Smooth muscle cell (in vitro differentiated cells): ENCODE results near the gene KRT222. TPM values are rescaled to one million over a fixed set of nuclear protein-coding genes. Genes with fewer than 3 reads are reported as not detected.

Experiments used
- DNase-seq: peaks from one replicate; lab custom pipeline; 2025; ENCODE audit not compliant: unreplicated experiment; lab: John Stamatoyannopoulos, UW
- H2AFZ ChIP-seq: fragments of 200-600 bp; sonication (generic); 2 replicates; pipeline ENCODE4 v1.6.0; 2016; ENCODE audit warnings: antibody characterized with exemption, low read depth, mild to moderate bottlenecking
- H3F3A ChIP-seq: fragments of 200-600 bp; sonication (generic); 2 replicates; pipeline ENCODE4 v1.6.0; 2017; ENCODE audit warnings: antibody characterized with exemption, low read depth
- H3K27ac ChIP-seq: fragments of 200-600 bp; sonication (generic); 2 replicates; pipeline ENCODE4 v1.5.1; 2016; ENCODE audit warnings: low read depth, mild to moderate bottlenecking
- H3K27me3 ChIP-seq: fragments of 200-600 bp; sonication (generic); 2 replicates; pipeline ENCODE4 v1.6.1; 2016; ENCODE audit warnings: low read depth, mild to moderate bottlenecking
- H3K36me3 ChIP-seq: fragments of 200-600 bp; sonication (generic); 2 replicates; pipeline ENCODE4 v1.5.1; 2016; ENCODE audit warnings: low read depth
- H3K4me1 ChIP-seq: fragments of 200-600 bp; sonication (generic); 2 replicates; pipeline ENCODE4 v1.5.1; 2016; ENCODE audit warnings: low read depth
- H3K4me2 ChIP-seq: fragments of 200-600 bp; sonication (generic); 2 replicates; pipeline ENCODE4 v1.6.0; 2016; ENCODE audit warnings: mild to moderate bottlenecking
- H3K4me3 ChIP-seq: fragments of 200-600 bp; sonication (generic); 2 replicates; pipeline ENCODE4 v1.5.1; 2016; ENCODE audit warnings: mild to moderate bottlenecking
- H3K79me2 ChIP-seq: fragments of 200-600 bp; sonication (generic); 2 replicates; pipeline ENCODE4 v1.6.0; 2016; ENCODE audit warnings: low read depth, mild to moderate bottlenecking
- H3K9ac ChIP-seq: fragments of 200-600 bp; sonication (generic); 2 replicates; pipeline ENCODE4 v1.6.0; 2016; ENCODE audit warnings: low read depth
- H3K9me3 ChIP-seq: fragments of 200-600 bp; sonication (generic); replicated peaks from 2 replicates; pipeline ENCODE4 v1.5.1; 2016; ENCODE audit warnings: low read depth
- H4K20me1 ChIP-seq: fragments of 200-600 bp; sonication (generic); 2 replicates; pipeline ENCODE4 v1.6.0; 2016; ENCODE audit warnings: low read depth
- WGBS: methylation state at CpG from one replicate; pipeline ENCODE4 v1.1.7; 2016; ENCODE audit warnings: low lambda C conversion rate; 5-methylcytosine and 5-hydroxymethylcytosine counted together
- polyA plus RNA-seq: library from polyadenylated mRNA; unstranded; fragments of >200 nt; fragmentation: Nextera tagmentation; extraction: Ambion mirVana; gene quantifications from 2 replicates; pipeline ENCODE4 v1.2.1, GENCODE V29; 2016
- total RNA-seq: library from RNA; depleted of rRNA; stranded (reverse); fragments of >200 nt; gene quantifications from 2 replicates; pipeline ENCODE4 v1.2.3, GENCODE V29; 2014
- TF ChIP-seq, protein P1 (sequence below): fragments of 200-600 bp; sonication (generic); IDR thresholded peaks from 2 replicates; pipeline ENCODE4 v1.5.1; 2017; ENCODE audit warnings: borderline replicate concordance, mild to moderate bottlenecking, antibody characterized with exemption; ENCODE audit not compliant: insufficient read depth, poor library complexity, severe bottlenecking

KRT222 gene
- total and polyA plus RNA-seq, 2 experiments from 2014 or later = not detected

DNA sequence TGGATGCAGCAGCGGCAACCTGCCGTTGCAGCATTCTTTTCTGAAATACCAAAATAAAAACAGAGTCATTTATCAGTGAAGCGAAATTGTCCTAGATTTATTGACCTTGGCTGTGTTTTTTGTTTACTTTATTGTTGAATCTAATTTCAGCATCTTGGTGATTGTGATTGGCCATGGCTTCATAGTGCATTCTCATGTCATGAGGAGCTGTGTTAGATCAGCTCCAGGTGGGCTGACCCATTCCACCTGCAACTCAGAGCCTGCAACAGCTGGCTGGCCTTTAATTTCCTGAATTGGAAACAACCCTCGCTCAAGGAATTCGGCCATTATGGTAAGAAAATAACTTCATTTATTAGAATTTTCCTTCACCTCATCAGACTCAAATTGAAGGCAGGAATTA, 22.1 kb upstream of the KRT222 start:
- no peaks in the 10 kb centered on the region for H4K20me1 ChIP-seq
- no peak overlapping the region for H3K9ac ChIP-seq
- DNase-seq = no peak
- no peak overlapping the region for H3K27ac ChIP-seq
- no peaks in the 10 kb centered on the region for H3F3A ChIP-seq
- no peaks in the 10 kb centered on the region for H3K36me3 ChIP-seq
- no peaks in the 10 kb centered on the region for H3K9me3 ChIP-seq
- H3K27me3 ChIP-seq = peaks cover 14% of the 10 kb centered on the region
- 95% methylated on average over 5 of the region's 5 CpGs for WGBS
- no peaks in the 10 kb centered on the region for H3K4me1 ChIP-seq
- no peaks in the 10 kb centered on the region for H3K79me2 ChIP-seq
- H2AFZ ChIP-seq = no peak overlapping the region
- no peak overlapping the region for H3K4me2 ChIP-seq
- TF ChIP-seq, protein P1, sequence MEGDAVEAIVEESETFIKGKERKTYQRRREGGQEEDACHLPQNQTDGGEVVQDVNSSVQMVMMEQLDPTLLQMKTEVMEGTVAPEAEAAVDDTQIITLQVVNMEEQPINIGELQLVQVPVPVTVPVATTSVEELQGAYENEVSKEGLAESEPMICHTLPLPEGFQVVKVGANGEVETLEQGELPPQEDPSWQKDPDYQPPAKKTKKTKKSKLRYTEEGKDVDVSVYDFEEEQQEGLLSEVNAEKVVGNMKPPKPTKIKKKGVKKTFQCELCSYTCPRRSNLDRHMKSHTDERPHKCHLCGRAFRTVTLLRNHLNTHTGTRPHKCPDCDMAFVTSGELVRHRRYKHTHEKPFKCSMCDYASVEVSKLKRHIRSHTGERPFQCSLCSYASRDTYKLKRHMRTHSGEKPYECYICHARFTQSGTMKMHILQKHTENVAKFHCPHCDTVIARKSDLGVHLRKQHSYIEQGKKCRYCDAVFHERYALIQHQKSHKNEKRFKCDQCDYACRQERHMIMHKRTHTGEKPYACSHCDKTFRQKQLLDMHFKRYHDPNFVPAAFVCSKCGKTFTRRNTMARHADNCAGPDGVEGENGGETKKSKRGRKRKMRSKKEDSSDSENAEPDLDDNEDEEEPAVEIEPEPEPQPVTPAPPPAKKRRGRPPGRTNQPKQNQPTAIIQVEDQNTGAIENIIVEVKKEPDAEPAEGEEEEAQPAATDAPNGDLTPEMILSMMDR = no peak
- H3K4me3 ChIP-seq = no peak overlapping the region

DNA sequence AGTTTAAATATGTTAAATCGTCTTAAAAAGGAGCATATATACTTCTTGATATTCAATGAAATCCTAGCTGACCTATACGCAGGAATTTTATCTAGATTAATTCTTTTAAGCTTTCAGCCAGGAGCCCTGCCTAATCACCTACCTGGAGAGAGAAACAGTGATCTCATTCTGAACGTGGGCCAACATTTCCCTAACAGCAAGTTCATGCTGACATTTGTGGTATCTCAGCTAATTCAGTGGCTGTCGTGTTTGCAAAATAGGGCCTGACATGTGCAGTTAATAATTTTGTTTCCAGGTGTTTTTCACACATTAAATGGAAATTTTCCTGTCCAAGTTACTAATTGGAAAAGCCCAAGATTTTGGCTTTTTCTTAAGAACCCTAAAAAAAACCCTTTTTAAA, 21.2 kb upstream of the KRT222 start:
- DNase-seq = no peak
- Histone ChIP-seq H3F3A (no peaks in the 10 kb centered on the region), H3K36me3 (no peaks in the 10 kb centered on the region), H2AFZ (no peak overlapping the region), H3K9ac (no peak overlapping the region), H3K79me2 (no peaks in the 10 kb centered on the region), H4K20me1 (no peaks in the 10 kb centered on the region), H3K4me1 (no peaks in the 10 kb centered on the region), H3K27ac (no peak overlapping the region), H3K4me3 (no peak overlapping the region), H3K4me2 (no peak overlapping the region), H3K27me3 (peaks cover 20% of the 10 kb centered on the region), H3K9me3 (no peaks in the 10 kb centered on the region)
- TF ChIP-seq, protein P1 = no peak
- 81% methylated on average over 4 of the region's 4 CpGs for WGBS

GRCh38 chr17:40680998-40681397, 16.0 kb upstream of the KRT222 start:
- no peak overlapping the region for H2AFZ ChIP-seq
- no peak overlapping the region for H3K9ac ChIP-seq
- TF ChIP-seq, protein P1 = no peak
- H3K79me2 ChIP-seq = no peaks in the 10 kb centered on the region
- no peak overlapping the region for H3K27ac ChIP-seq
- H3F3A ChIP-seq = no peaks in the 10 kb centered on the region
- no peaks in the 10 kb centered on the region for H3K4me1 ChIP-seq
- H3K4me2 ChIP-seq = no peak overlapping the region
- H3K9me3 ChIP-seq = no peaks in the 10 kb centered on the region
- peaks cover 39% of the 10 kb centered on the region for H3K27me3 ChIP-seq
- no peaks in the 10 kb centered on the region for H4K20me1 ChIP-seq
- DNase-seq = no peak
- H3K4me3 ChIP-seq = no peak overlapping the region
- H3K36me3 ChIP-seq = no peaks in the 10 kb centered on the region

DNA sequence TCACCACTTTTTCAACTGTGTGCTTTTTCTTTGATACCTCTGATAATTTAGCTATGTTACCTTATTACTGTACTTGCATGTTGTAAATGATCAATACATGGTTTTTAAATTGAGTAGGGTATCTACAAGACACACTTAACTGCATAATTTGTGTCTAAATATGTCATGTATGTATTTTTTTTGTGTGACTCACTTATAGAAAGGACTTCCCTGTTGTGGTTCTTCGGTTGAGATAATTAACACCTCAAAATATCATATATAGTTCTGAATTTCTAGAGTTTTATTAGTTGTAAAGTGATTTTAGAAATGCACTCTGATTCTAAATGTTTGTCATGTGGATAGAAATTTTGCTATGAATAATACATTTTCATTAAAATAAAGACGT, 14.5 kb upstream of the KRT222 start:
- 89% methylated on average over 2 of the region's 2 CpGs for WGBS
- Histone ChIP-seq H3K9ac (no peak overlapping the region), H3F3A (no peaks in the 10 kb centered on the region), H3K27me3 (peaks cover 41% of the 10 kb centered on the region), H3K4me2 (no peak overlapping the region), H3K9me3 (no peaks in the 10 kb centered on the region), H3K36me3 (no peaks in the 10 kb centered on the region), H3K27ac (no peak overlapping the region), H2AFZ (no peak overlapping the region), H3K4me3 (no peak overlapping the region), H4K20me1 (no peaks in the 10 kb centered on the region), H3K4me1 (no peaks in the 10 kb centered on the region), H3K79me2 (no peaks in the 10 kb centered on the region)
- TF ChIP-seq, protein P1 = no peak
- DNase-seq = no peak
